HFF-Myc (cell line): Measurements from ENCODE around the gene B4GALT1.
"Not testable (repeated sequence)": the region's sequence is repeated elsewhere in the genome, so short reads cannot be mapped to it uniquely, and the experiment has no call there.

Experiments used
- DNase-seq: peaks from one replicate; pipeline ENCODE4 v3.0.0-alpha.2; 2011; ENCODE audit warnings: low read depth; ENCODE audit errors: extremely low read depth
- H3K4me3 ChIP-seq: replicated peaks from 2 replicates; pipeline ENCODE4 v1.5.1; 2011; ENCODE audit warnings: low read depth, mild to moderate bottlenecking, control low read depth, low read length
- CTCF ChIP-seq: IDR thresholded peaks from 2 replicates; pipeline ENCODE4 v1.5.1; 2012; ENCODE audit warnings: mild to moderate bottlenecking, low read depth, low read length, control low read depth; ENCODE audit errors: missing control alignments

The B4GALT1 gene

DNA sequence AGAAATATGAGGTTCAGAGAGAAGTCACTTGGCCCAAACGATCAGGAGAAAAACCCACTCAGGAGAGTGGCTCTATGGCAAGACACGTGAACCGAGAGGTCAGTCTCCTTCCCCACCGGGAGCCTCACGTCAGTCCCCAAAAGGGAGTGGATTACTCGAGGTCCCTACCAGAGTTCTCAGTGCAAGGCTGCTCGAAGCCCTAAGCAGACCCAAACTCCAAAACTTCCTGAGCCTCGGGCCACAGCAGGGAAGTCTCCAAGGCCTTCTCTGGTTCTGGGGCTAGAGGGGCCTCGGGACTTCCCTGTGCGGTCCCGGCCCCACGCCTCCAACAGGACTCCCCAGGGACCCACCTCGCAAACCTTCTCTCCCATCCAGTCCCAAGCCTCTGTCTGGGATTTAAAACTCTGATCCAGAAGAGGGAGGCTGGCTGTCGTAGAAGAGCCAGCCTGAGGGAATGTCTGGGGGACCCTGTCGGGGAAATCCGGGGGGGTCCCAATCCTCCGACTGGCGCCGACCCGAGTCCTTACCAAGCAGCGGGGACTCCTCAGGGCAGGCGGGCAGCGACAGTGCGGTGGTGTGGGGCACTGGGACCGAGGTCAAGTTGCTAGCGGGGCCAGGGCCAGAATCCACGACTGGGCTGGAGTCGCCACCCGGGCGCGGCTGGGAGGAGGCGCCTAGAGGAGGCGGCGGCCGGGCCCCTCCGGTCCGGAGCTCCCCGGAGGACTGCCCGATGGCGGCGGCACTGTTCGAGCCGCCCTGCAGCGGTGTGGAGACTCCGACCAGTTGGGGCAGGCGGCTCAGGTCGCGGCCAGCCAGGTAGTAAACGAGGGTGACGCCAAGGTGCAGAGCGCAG lies 679 bp downstream of the B4GALT1 start:
- H3K4me3 ChIP-seq, result peak overlapping the region; percentile 82
- no peak for TF ChIP-seq CTCF
- no peak for DNase-seq

GRCh38 chr9:33165263-33166151 lies 1.6 kb downstream of the B4GALT1 start:
- no peak for DNase-seq
- peak overlapping the region; percentile 82 for H3K4me3 ChIP-seq
- TF ChIP-seq CTCF, result no peak

DNA sequence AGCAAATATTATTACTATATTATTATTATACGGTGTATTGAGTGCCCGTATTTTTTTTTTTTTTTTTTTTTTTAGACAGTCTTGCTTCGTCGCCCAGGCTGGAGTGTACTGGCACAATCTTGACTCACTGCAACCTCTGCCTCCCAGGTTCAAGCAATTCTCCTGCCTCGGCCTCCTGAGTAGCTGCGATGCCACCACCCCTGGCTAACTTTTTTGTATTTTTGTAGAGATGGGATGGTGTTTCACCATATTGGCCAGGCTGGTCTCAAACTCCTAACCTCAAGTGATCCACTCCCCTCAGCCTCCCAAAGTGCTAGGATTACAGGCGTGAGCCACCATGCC lies 2.2 kb downstream of the B4GALT1 start:
- not testable (repeated sequence) for DNase-seq
- peak overlapping the region; percentile 82 for H3K4me3 ChIP-seq

DNA sequence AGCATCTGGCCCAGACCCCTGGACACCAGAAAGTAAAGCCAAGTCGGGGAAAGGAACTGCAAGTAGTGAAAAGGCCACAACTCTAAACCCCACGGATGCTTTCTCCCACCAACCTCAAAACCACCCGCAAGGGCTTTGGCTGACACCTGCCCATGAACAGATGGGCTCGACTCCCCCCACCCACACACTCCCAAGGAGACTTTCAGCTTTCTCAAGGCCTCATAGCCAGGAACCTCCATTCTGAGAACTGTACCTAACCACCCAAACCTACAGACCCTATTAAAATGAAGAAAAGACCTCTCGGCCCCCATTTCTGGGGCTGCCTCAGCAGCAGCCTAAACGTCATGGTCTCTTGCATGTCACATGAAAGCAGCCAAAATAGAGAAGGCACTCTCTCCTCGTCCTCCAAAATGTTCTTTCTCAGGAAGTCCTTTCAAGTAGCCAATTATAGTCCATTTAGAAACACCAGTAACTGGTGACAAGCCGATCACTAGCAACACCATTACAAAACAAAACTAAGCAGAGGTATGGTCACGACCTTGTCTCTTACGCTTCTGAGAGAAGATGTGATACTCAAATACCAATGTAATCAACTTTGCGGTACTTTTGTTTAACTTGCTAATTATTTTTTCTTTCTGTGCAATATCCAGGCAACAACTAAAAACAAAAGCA lies 2.9 kb downstream of the B4GALT1 start:
- H3K4me3 ChIP-seq, result peak overlapping the region; percentile 82
- TF ChIP-seq CTCF, result no peak
- no peak for DNase-seq

DNA sequence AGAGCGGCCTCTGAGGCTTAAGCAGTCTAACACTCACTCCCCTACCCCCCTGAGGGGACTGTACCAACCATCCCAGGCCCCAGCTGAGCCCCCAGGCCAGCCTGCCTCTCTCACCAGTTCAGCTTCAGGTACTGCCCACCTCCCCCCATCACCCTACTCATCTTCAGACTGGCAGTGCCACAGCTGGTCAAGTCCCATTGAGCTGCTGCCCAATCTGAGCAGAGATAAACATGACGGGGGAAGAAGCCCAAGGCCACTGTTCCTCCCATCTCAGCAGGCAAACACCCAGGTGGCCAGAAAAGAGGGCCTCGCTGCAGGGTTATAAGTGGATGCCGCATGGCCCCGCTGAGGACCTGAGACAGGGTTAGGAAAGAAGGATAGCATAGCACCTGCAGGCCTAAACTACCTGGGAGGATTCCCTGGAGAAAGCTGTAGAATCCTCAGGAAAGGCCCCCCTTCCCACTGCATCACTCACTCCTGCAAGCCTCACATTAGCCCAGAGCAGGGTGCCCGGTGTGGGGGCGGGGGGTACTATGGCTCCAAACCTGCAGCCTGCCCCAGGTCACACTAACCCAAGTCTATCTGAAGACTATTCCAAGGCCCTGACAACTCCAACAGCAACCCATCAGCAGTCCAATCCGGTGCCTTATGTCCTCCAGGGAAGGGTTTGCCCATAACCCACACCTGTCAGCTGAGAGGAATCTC lies 3.6 kb downstream of the B4GALT1 start:
- peak overlapping the region; percentile 13; the same call in 1 of the 2 replicates for H3K4me3 ChIP-seq
- DNase-seq, result no peak
- no peak for TF ChIP-seq CTCF

- peak overlapping the region; percentile 13 for H3K4me3 ChIP-seq
- TF ChIP-seq CTCF, result no peak
- DNase-seq, result no peak
Observed at GRCh38 chr9:33162721-33163311, 4.3 kb downstream of the B4GALT1 start.
